K562 (cell line): ENCODE measurements around the gene TBATA.

ENCODE experiments used
- FOS ChIP-seq: IDR thresholded peaks from 3 replicates; pipeline ENCODE4 v1.6.1; 2011; ENCODE audit not compliant: insufficient read length; ENCODE audit errors: extremely low read depth
- GATA2 ChIP-seq: sonication (generic); formaldehyde crosslinking; IDR thresholded peaks from 2 replicates; pipeline ENCODE4 v1.4.0; 2020; ENCODE audit warnings: mild to moderate bottlenecking, missing genetic modification reagents
- NBN ChIP-seq: fragments of 450-650 bp; IDR thresholded peaks from 2 replicates; pipeline ENCODE4 v1.6.1; 2016; ENCODE audit warnings: low read depth, mild to moderate bottlenecking
- POLR2A ChIP-seq: fragments of 450-650 bp; conservative IDR thresholded peaks from 2 replicates; pipeline ENCODE4 v1.6.1; 2016
- RBBP5 ChIP-seq: fragments of 200-600 bp; sonication (generic); IDR thresholded peaks from 2 replicates; pipeline ENCODE4 v1.6.1; 2012; ENCODE audit warnings: borderline replicate concordance, mild to moderate bottlenecking, low read length, control low read depth, inconsistent platforms; ENCODE audit not compliant: insufficient read depth, poor library complexity, severe bottlenecking
- RFX5 ChIP-seq: IDR thresholded peaks from 2 replicates; pipeline ENCODE4 v1.6.1; 2011; ENCODE audit warnings: low read depth, mild to moderate bottlenecking, improper control_type of control experiment, low read length
- TF ChIP-seq, protein P1 (sequence below): fragments of 450-650 bp; conservative IDR thresholded peaks from 2 replicates; pipeline ENCODE4 v1.6.1; 2016; ENCODE audit warnings: missing genetic modification characterization, low read depth, mild to moderate bottlenecking, control low read depth, missing compliant biosample characterization

DNA sequence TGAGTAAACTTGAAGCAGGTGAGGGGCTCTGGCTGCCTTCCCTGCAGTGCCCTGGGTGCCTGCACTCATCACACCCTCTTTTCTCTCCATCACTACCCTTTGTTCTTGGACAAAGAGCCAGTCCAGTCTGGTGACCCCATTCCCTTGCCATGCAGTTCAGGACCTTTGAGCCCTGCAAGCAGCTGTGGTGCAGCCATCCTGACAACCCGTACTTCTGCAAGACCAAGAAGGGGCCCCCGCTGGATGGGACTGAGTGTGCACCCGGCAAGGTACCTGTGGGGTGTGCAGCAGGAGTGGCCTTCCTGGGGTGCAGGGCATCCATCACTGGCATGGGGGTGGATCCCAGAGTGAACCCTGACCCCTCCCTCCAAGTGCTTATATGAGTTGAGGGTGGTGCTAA, 48.7 kb downstream of the TBATA start:
- no peak for TF ChIP-seq NBN
- TF ChIP-seq RBBP5, result no peak
- TF ChIP-seq RFX5, result no peak
- no peak for TF ChIP-seq FOS
- TF ChIP-seq, protein P1, sequence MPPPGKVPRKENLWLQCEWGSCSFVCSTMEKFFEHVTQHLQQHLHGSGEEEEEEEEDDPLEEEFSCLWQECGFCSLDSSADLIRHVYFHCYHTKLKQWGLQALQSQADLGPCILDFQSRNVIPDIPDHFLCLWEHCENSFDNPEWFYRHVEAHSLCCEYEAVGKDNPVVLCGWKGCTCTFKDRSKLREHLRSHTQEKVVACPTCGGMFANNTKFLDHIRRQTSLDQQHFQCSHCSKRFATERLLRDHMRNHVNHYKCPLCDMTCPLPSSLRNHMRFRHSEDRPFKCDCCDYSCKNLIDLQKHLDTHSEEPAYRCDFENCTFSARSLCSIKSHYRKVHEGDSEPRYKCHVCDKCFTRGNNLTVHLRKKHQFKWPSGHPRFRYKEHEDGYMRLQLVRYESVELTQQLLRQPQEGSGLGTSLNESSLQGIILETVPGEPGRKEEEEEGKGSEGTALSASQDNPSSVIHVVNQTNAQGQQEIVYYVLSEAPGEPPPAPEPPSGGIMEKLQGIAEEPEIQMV (tag), result no peak
- TF ChIP-seq POLR2A, result no peak
- TF ChIP-seq GATA2 (CRISPR knock-in tag), result no peak
